ENCODE data around the gene CCR8. TPM values are rescaled to one million over a fixed set of nuclear protein-coding genes. Genes with fewer than 3 reads are reported as not detected.

CCR8 gene
- total RNA-seq, 4 donors from 2014 or later = not detected

DNA sequence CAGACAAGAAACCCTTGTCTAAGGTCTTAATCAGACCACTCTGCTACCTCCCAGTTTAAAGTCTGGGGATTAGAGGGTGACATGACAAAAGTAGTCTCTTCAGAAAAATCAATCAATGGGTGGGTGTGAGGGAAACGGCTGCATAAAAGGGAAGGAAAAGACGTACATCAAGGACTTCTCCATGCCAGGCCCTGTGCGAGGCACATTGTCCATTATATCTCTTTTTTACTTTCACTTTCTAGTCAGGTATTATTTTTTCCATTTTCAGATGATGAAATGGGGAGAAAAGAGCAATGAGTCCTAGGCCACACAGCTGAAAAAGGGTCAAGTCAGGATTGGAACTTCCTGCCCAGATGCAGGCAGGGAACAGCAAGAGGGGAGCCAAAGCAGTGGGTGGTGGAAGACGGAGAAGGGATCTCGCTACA lies 45.0 kb upstream of the CCR8 start:
- TF ChIP-seq, protein P1, sequence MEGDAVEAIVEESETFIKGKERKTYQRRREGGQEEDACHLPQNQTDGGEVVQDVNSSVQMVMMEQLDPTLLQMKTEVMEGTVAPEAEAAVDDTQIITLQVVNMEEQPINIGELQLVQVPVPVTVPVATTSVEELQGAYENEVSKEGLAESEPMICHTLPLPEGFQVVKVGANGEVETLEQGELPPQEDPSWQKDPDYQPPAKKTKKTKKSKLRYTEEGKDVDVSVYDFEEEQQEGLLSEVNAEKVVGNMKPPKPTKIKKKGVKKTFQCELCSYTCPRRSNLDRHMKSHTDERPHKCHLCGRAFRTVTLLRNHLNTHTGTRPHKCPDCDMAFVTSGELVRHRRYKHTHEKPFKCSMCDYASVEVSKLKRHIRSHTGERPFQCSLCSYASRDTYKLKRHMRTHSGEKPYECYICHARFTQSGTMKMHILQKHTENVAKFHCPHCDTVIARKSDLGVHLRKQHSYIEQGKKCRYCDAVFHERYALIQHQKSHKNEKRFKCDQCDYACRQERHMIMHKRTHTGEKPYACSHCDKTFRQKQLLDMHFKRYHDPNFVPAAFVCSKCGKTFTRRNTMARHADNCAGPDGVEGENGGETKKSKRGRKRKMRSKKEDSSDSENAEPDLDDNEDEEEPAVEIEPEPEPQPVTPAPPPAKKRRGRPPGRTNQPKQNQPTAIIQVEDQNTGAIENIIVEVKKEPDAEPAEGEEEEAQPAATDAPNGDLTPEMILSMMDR (IDR thresholded peaks at IDR 0.05) = no peak
- TF ChIP-seq POLR2A (IDR thresholded peaks at IDR 0.05) = no peak
- Histone ChIP-seq H3K9me3 (no peaks in the 10 kb centered on the region), H3K27me3 (no peaks in the 10 kb centered on the region), H3K27ac (no peak overlapping the region), H3K4me1 (peaks cover 0 to 5% (median 0%) of the 10 kb centered on the region in 4 donors), H3K4me3 (no peak overlapping the region), H3K36me3 (no peaks in the 10 kb centered on the region)
- DNase-seq = no peak

DNA sequence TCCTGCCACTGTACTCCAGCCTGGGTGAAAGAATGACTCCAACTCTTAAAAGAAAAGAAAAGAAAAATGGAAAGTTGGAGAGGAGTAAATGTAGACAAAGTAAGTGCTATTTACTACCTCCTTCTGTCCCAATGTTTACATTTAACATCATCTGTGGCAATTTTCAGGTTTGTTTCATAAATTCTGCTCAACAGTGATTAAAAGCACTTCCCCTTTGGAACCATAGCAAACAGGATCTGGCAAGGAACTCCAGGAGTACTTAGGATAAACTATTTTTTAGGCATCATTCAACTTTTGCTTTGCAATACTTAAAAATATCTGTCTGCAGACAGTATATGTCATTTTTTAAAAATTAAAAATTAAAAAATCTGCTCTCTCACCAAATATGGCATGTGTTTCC lies 44.2 kb upstream of the CCR8 start:
- Histone ChIP-seq H3K4me3 (no peak overlapping the region), H3K4me1 (peaks cover 0 to 5% (median 0%) of the 10 kb centered on the region in 4 donors), H3K36me3 (no peaks in the 10 kb centered on the region), H3K9me3 (no peaks in the 10 kb centered on the region), H3K27ac (no peak overlapping the region), H3K27me3 (no peaks in the 10 kb centered on the region)
- TF ChIP-seq, protein P1 (IDR thresholded peaks at IDR 0.05) = no peak
- no peak for TF ChIP-seq POLR2A (IDR thresholded peaks at IDR 0.05)
- no peak for DNase-seq

DNA sequence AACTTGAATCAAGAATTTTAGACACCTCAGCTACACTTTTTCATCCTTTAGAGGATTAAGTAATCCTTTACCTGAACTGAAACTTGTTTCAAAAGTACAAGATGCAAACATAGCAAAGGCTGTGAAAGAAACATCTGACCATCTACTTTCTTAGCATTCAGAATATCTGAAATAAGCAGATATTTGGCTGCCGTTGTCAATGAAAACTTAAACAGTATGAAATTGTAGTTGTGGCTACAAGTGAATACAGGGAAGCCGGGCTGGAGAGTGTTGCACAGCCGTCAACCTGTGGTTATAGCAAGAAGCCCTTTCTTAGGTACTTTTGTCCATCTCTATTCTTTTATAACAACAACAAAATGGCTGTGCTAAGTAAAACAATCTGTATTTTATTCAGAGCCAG lies 42.7 kb upstream of the CCR8 start:
- TF ChIP-seq, protein P1 (IDR thresholded peaks at IDR 0.05) = no peak
- DNase-seq = no peak
- Histone ChIP-seq H3K9me3 (no peaks in the 10 kb centered on the region), H3K27me3 (no peaks in the 10 kb centered on the region), H3K4me3 (no peak overlapping the region), H3K36me3 (no peaks in the 10 kb centered on the region), H3K27ac (no peak overlapping the region), H3K4me1 (peaks cover 0 to 4% (median 0%) of the 10 kb centered on the region in 4 donors)

DNA sequence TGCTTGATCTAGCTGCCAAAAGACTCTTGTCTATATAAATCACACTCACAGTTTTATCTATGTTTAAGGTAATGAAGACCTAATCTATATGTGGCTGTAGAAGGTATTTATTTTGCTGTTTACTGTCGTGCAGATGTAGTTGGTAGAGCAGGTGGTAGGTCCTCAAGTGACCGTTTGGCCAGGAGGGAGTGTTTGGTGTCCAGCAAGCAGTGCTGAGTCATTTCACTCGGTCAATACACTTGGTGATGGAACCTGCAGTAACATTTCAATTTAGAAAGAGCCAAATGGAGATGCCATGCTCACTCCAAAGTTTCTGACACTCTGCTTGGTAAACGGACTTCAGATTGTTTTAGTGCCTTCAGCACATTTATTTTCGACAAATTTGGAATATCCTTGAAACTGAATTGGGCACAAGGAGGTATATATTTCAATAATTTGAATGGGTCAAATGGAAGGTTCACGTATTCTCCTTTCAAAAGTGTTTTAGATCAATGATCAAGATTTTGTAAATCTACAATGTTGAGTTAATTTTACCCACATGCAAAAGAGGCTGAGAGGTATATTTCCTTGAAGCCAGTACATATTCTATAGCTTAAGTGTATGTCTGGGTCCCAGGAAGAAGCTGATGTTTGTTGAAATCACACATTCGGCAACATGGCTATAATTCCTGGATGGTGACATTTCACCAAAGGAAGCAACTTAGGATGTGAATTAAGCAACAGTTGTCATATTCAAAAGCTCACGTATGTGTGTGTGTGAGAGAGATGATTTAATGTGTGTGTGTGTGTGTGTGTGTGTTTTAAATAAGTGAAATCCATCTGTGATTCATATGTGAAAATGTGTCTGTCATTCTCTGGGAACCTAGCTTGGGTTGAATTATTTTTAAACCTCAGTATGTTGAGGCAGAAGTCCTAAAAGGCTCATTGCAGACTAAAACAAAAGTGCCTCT lies 42.0 kb upstream of the CCR8 start:
- Histone ChIP-seq H3K27me3 (no peaks in the 10 kb centered on the region), H3K4me3 (no peak overlapping the region), H3K9me3 (no peaks in the 10 kb centered on the region), H3K27ac (no peak overlapping the region), H3K4me1 (peaks cover 0 to 4% (median 0%) of the 10 kb centered on the region in 4 donors), H3K36me3 (no peaks in the 10 kb centered on the region)
- TF ChIP-seq, protein P1 (IDR thresholded peaks at IDR 0.05) = no peak
- no peak for TF ChIP-seq POLR2A (IDR thresholded peaks at IDR 0.05)
- no peak for DNase-seq

DNA sequence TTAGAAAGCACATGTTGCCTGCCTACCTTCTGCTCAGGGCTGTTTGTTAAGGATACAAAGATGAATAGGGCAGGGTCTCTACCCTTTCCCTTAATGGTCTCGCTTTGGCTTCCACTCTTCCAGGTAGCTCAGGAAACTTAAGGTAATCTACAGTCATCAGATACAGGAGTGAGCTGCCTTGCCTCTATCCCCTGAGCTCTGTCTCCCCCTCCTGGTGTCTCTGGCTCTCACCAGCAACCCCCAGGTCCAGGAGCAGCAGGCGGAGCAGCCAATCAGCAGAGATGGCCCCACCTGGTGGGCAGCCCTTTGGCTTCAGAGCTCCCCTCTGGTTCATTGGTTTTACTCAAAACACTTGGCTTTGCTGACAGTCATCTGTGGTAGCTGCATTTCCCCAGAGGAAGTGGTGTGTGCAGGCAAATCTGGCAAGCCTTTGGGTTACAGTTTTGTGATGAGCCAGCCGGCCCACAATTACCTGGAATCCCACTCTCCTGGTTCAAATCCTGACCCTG lies 41.2 kb upstream of the CCR8 start:
- Histone ChIP-seq H3K9me3 (no peaks in the 10 kb centered on the region), H3K4me3 (no peak overlapping the region), H3K27ac (peak overlapping the region in 1 of 4 donors; percentile 42), H3K4me1 (peaks cover 0 to 4% (median 0%) of the 10 kb centered on the region in 4 donors), H3K27me3 (no peaks in the 10 kb centered on the region), H3K36me3 (no peaks in the 10 kb centered on the region)
- TF ChIP-seq, protein P1 (IDR thresholded peaks at IDR 0.05) = peak; percentile 84 to 92 (median 90)
- TF ChIP-seq POLR2A (IDR thresholded peaks at IDR 0.05) = no peak
- peak; percentile 76 to 95 (median 92) for DNase-seq

Data from Peyer's patch (tissue), 4 donors.